Caco-2 (cell line): ENCODE results near the gene ADAMTS8. TPM values are rescaled to one million over a fixed set of nuclear protein-coding genes. Genes with fewer than 3 reads are reported as not detected.

ENCODE experiments used
- BruUV-seq: library from RNA; stranded (reverse); fragments of 400-500 nt; replicated peaks from 2 replicates; lab custom pipeline; 2021; lab: Mats Ljungman, UMichigan
- CTCF ChIA-PET: fragments of 300-600 bp; sonication (Branson Sonifier 250); formaldehyde crosslinking; loops from one replicate; lab custom pipeline; 2022; ENCODE audit warnings: antibody characterized with exemption; lab: Charles Lee
- POLR2A ChIA-PET: fragments of 300-600 bp; sonication (Branson Sonifier 250); formaldehyde crosslinking; loops from one replicate; lab custom pipeline; 2022; ENCODE audit warnings: antibody characterized with exemption; lab: Charles Lee
- DNase-seq, 2 experiments: peaks; one replicate each; pipeline versions ENCODE4 v3.0.0 to v3.0.0-alpha.2; 2020 to 2022
- H3K27me3 ChIP-seq: replicated peaks from 2 replicates; pipeline ENCODE4 v1.6.0; 2011; ENCODE audit warnings: low read length; ENCODE audit not compliant: control insufficient read depth, insufficient read depth
- H3K36me3 ChIP-seq: 2 replicates; pipeline ENCODE4 v1.5.1; 2011; ENCODE audit warnings: low read length; ENCODE audit not compliant: control insufficient read depth, insufficient read depth
- H3K4me1 ChIP-seq: fragments of 250-450 bp; sonication (Bioruptor Pico); 2 replicates; pipeline ENCODE4 v1.5.1; 2020; ENCODE audit warnings: mild to moderate bottlenecking
- H3K4me3 ChIP-seq: 2 replicates; pipeline ENCODE4 v1.5.1; 2011; ENCODE audit warnings: low read depth, mild to moderate bottlenecking, control low read depth, low read length
- H3K9me3 ChIP-seq: fragments of 250-450 bp; sonication (Bioruptor Pico); 2 replicates; pipeline ENCODE4 v1.5.1; 2020; ENCODE audit warnings: mild to moderate bottlenecking, moderate library complexity
- H3K27ac Mint-ChIP-seq: one replicate; pipeline ENCODE4 v1.8.0; 2022; ENCODE audit warnings: mixed read lengths; ENCODE audit not compliant: unreplicated experiment
- H3K27me3 Mint-ChIP-seq: one replicate; pipeline ENCODE4 v1.8.0; 2022; ENCODE audit warnings: mixed read lengths; ENCODE audit not compliant: insufficient read depth, unreplicated experiment
- H3K36me3 Mint-ChIP-seq: one replicate; pipeline ENCODE4 v1.8.0; 2022; ENCODE audit warnings: mild to moderate bottlenecking, mixed read lengths; ENCODE audit not compliant: insufficient read depth, unreplicated experiment
- H3K4me1 Mint-ChIP-seq: one replicate; pipeline ENCODE4 v1.8.0; 2022; ENCODE audit warnings: low read depth, mixed read lengths; ENCODE audit not compliant: unreplicated experiment
- H3K4me3 Mint-ChIP-seq: one replicate; pipeline ENCODE4 v1.8.0; 2022; ENCODE audit warnings: mild to moderate bottlenecking, moderate library complexity, mixed read lengths; ENCODE audit not compliant: unreplicated experiment
- H3K9me3 Mint-ChIP-seq: one replicate; pipeline ENCODE4 v1.8.0; 2022; ENCODE audit warnings: mixed read lengths; ENCODE audit not compliant: unreplicated experiment
- intact Hi-C: fragments of 100-400 bp; cut with micrococcal nuclease; formaldehyde crosslinking; loops from one replicate; pipeline ENCODE4 v1.10.0; 2022; ENCODE audit not compliant: unreplicated experiment
- total RNA-seq: library from RNA; stranded (reverse); gene quantifications from 2 replicates; pipeline ENCODE4 v1.2.3, GENCODE V29; 2022
- TF ChIP-seq, protein P1 (sequence below), 2 experiments: fragments of 200-600 bp in 1 of 2; IDR thresholded peaks; 1 replicate in 1 of 2; 2 replicates in 1 of 2; pipeline versions ENCODE4 v1.5.1 to v1.8.0; 2011 to 2022; ENCODE audit warnings: antibody characterized with exemption in 1 of 2, control low read depth in 1 of 2, inconsistent platforms in 1 of 2, low read depth in 1 of 2, low read length in 1 of 2, mild to moderate bottlenecking in 1 of 2, moderate library complexity in 1 of 2; ENCODE audit not compliant: insufficient read depth in 1 of 2, severe bottlenecking in 1 of 2, unreplicated experiment in 1 of 2

The ADAMTS8 gene
- total RNA-seq, 1 experiment from 2014 or later: not detected

DNA sequence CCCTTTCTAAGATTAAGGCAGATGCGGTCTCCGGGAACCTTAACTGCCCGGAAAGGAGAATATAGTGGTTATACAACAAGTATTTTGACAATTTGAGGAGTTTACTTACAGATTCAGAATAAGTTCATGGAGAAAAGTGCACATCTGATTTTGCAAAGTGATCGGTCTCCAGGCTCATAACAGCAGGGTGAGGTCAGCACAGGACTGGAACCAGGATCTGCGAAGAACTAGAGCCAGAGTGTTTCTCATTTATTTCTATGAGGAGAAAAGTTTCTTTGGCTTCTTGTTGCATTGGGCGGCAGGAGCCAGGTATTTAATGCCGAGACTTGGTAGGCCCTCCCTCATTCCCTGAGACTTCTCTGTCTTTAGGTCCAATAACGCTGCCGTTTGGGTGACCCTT is 23.8 kb upstream of the ADAMTS8 start:
- Mint-ChIP-seq H3K4me1 (peaks cover 5% of the 10 kb centered on the region), H3K4me3 (no peak overlapping the region), H3K36me3 (no peaks in the 10 kb centered on the region), H3K27me3 (peaks cover 21% of the 10 kb centered on the region), H3K9me3 (no peaks in the 10 kb centered on the region), H3K27ac (no peak overlapping the region)
- TF ChIP-seq, protein P1, sequence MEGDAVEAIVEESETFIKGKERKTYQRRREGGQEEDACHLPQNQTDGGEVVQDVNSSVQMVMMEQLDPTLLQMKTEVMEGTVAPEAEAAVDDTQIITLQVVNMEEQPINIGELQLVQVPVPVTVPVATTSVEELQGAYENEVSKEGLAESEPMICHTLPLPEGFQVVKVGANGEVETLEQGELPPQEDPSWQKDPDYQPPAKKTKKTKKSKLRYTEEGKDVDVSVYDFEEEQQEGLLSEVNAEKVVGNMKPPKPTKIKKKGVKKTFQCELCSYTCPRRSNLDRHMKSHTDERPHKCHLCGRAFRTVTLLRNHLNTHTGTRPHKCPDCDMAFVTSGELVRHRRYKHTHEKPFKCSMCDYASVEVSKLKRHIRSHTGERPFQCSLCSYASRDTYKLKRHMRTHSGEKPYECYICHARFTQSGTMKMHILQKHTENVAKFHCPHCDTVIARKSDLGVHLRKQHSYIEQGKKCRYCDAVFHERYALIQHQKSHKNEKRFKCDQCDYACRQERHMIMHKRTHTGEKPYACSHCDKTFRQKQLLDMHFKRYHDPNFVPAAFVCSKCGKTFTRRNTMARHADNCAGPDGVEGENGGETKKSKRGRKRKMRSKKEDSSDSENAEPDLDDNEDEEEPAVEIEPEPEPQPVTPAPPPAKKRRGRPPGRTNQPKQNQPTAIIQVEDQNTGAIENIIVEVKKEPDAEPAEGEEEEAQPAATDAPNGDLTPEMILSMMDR (IDR thresholded peaks at IDR 0.05; ENCODE audit: insufficient read depth in 1 of 2, low read depth in 1 of 2, low read length in 1 of 2, severe bottlenecking in 1 of 2, unreplicated experiment in 1 of 2): no peak
- CTCF ChIA-PET: no interaction called here
- Histone ChIP-seq H3K4me1 (no peaks in the 10 kb centered on the region), H3K9me3 (no peaks in the 10 kb centered on the region), H3K4me3 (no peak overlapping the region), H3K36me3 (no peaks in the 10 kb centered on the region), H3K27me3 (peaks cover 3% of the 10 kb centered on the region)
- intact Hi-C loops: no loop called here
- DNase-seq: no peak
- POLR2A ChIA-PET: no interaction called here
- no TSS peak for BruUV-seq

DNA sequence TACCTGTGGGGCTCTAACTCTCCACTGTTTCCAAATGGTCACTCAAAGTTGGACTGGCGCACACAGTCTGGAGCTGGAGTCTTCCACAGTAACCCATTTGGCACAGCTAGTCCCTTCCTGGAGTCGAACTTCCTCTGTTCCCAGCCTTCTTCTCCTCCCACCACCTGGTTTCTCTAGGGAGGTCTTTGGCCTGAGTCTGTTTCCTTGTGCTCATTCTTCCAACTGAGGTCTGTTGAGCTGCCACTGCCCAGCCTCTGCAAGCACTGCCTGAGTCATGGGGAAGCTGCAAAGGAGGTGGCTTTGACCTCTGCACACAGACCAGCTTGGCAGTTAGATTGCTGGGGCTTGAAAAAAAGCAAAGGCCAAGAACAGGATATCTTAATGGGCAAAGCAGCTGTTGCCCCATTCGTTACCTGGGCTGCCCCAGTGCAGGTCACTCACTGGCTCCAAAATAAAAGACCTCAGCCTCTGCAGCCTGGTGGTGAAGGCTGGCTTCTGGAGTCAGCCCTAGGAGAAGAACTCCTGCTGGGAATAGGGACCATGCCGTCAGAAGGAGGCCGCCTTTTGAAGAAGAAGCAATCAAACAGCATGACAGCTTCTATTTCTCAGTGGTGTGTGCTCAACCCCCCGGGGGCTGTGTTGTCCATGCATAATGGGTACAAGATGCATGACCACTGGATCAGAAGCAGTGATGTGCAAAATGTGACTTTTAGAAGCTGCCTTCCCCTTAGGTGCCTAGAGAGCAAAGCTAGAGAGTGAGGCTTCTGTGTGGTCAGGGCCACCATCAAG is 23.0 kb upstream of the ADAMTS8 start:
- Histone ChIP-seq H3K4me1 (no peaks in the 10 kb centered on the region), H3K9me3 (no peaks in the 10 kb centered on the region), H3K36me3 (no peaks in the 10 kb centered on the region), H3K4me3 (no peak overlapping the region), H3K27me3 (peaks cover 3% of the 10 kb centered on the region)
- H3K36me3 Mint-ChIP-seq: no peaks in the 10 kb centered on the region
- peaks cover 5% of the 10 kb centered on the region for H3K4me1 Mint-ChIP-seq
- intact Hi-C loops: no loop called here
- H3K27ac Mint-ChIP-seq: no peak overlapping the region
- H3K9me3 Mint-ChIP-seq: no peaks in the 10 kb centered on the region
- DNase-seq: no peak
- TF ChIP-seq, protein P1 (IDR thresholded peaks at IDR 0.05; ENCODE audit: insufficient read depth in 1 of 2, low read depth in 1 of 2, low read length in 1 of 2, severe bottlenecking in 1 of 2, unreplicated experiment in 1 of 2): no peak
- POLR2A ChIA-PET: no interaction called here
- CTCF ChIA-PET: no interaction called here
- H3K27me3 Mint-ChIP-seq: peaks cover 21% of the 10 kb centered on the region
- no TSS peak for BruUV-seq
- H3K4me3 Mint-ChIP-seq: no peak overlapping the region

DNA sequence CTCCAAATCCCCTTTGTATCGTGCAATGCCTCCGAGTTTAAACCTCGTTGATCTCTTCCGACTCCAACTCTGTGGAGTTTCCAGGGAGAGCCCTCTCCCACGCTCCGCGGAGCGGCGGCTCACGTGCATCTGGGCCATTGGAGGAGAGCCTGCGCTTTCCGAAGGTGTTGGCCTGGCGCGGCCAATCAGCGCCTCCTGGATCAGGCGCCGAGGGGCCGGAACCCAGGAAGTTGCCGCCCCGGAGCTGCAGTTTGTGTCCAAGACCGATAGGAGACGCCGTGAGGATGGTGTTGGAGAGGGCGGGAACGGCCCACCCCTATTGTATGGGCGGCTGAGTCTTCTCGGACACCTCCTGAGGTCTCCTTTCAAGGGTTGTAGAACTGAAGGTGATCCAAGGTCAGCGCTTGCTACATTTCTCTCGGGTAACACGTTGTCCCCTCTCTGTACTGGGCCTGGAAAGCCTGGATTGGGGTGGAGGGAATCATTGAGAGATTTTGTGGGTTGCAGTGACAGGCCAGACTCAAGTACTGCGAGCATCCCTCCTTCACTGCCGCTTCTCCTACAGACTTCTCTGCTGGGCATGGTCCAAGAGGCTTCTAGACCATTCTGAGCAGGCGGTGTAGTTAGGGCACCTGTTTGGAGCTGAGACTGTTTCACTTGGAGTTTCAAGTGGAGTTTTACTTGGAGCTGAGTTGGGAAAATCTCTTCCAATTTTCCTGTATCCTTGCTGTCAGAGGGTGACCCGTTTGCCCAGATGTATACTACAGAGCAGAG is 21.8 kb upstream of the ADAMTS8 start:
- TF ChIP-seq, protein P1 (IDR thresholded peaks at IDR 0.05; ENCODE audit: insufficient read depth in 1 of 2, low read depth in 1 of 2, low read length in 1 of 2, severe bottlenecking in 1 of 2, unreplicated experiment in 1 of 2): no peak
- Histone ChIP-seq H3K9me3 (no peaks in the 10 kb centered on the region), H3K27me3 (peaks cover 3% of the 10 kb centered on the region), H3K4me3 (no peak overlapping the region), H3K36me3 (no peaks in the 10 kb centered on the region), H3K4me1 (no peaks in the 10 kb centered on the region)
- Mint-ChIP-seq H3K9me3 (no peaks in the 10 kb centered on the region), H3K4me1 (peaks cover 5% of the 10 kb centered on the region), H3K27ac (no peak overlapping the region), H3K36me3 (no peaks in the 10 kb centered on the region), H3K27me3 (peaks cover 18% of the 10 kb centered on the region), H3K4me3 (peak overlapping the region; percentile 7)
- DNase-seq: no peak
- BruUV-seq: no TSS peak
- intact Hi-C loops: no loop called here
- CTCF ChIA-PET: interaction anchor here (0.6 kb wide), 1 partner anchor 149 kb away, joined by 3 read pairs; no protein-coding TSS in a partner anchor
- POLR2A ChIA-PET: no interaction called here
